Activated CD8-positive, alpha-beta memory T cell treated with anti-CD3 and anti-CD28 coated beads for 36 hours (primary cell): Measurements from ENCODE around the gene PIP5K1A. TPM values are rescaled to one million over a fixed set of nuclear protein-coding genes. Genes with fewer than 3 reads are reported as not detected.

Source experiments
- CTCF ChIA-PET: fragments of 350-600 bp; sonication (Branson Sonifier 250); formaldehyde crosslinking; loops from one replicate; lab custom pipeline; 2021; ENCODE audit warnings: antibody characterized with exemption; lab: Charles Lee
- POLR2A ChIA-PET: fragments of 350-600 bp; sonication (Branson Sonifier 250); formaldehyde crosslinking; loops from one replicate; lab custom pipeline; 2021; ENCODE audit warnings: antibody characterized with exemption; lab: Charles Lee
- total RNA-seq, 2 experiments: library from RNA; stranded (reverse); gene quantifications; one replicate each; pipeline ENCODE4 v1.2.3, GENCODE V29; 2021

Gene PIP5K1A, protein sequence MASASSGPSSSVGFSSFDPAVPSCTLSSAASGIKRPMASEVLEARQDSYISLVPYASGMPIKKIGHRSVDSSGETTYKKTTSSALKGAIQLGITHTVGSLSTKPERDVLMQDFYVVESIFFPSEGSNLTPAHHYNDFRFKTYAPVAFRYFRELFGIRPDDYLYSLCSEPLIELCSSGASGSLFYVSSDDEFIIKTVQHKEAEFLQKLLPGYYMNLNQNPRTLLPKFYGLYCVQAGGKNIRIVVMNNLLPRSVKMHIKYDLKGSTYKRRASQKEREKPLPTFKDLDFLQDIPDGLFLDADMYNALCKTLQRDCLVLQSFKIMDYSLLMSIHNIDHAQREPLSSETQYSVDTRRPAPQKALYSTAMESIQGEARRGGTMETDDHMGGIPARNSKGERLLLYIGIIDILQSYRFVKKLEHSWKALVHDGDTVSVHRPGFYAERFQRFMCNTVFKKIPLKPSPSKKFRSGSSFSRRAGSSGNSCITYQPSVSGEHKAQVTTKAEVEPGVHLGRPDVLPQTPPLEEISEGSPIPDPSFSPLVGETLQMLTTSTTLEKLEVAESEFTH
- 10 to 100 TPM; 74.7 to 78.6 TPM for total RNA-seq

DNA sequence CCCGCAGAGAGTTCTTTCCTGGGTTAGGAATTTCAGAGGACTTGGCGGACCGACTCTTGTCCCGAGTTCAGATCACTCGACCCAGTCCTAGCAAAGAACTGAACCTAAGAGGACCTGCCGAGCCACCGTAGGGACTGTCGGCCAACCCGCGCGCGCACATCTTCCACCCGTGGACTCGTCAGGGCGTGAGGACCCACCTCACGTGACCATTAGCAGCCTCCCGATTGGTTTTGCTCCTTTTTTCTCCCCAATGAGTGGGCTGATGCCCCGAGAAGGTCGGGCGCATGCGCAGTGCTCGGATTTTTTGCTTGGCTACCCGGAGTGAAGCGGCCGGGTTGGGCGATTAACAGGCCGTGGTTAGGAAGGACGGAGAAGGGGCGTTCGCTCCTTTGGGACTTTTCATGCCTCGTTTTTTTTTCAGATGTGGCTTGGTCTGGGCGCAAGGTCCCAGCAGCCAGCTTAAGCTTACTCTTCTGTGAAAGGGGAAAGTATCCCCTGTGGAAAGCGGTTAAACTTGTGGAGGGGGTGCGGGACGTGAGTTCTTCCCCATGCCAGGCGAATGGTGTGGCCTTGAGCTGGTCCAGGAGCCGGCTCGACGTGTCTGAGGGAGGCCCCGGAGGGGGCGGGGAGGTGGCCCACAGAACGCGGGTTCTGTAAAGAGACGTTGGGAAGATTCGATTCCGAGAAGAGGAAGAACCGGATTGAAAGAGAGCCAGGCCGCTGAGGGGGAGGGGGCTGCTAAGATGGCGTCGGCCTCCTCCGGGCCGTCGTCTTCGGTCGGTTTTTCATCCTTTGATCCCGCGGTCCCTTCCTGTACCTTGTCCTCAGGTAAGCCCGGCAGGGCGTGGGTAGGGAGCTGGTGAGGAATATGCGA is at the start of gene PIP5K1A:
PIP5K1A (plus strand) TSS at position 299 of the 874 bp plus-strand sequence; CDS start at position 744, 445 bp downstream.
- ChIA-PET CTCF (interaction anchor here (1.0 to 1.2 kb wide), 4 partner anchors 9 to 242 kb away, joined by 3 to 4 read pairs (median 3); no protein-coding TSS in a partner anchor), POLR2A (interaction anchor here (0.6 to 1.4 kb wide), 4 partner anchors 9 to 57 kb away, joined by 3 to 7 read pairs (median 4); partner anchors contain the start of genes PSMD4 and VPS72)

DNA sequence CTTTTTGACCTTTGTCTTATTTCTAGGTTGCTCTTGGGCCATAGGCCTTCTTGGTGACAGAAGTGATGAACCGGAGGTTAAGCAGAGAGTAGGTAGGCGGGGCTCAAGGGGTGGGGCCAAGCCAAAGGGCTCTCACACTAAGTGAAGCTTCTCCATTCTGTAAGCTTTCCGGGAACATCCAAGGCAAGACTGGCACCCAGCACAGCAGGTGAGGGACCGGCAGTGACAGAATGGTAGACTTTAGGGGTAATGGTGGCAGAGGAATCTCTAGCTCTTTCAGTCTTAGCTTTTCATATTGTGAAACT is 41.9 kb upstream of the PIP5K1A start, which contains the start of gene TNFAIP8L2:
TNFAIP8L2 (plus strand) TSS at position 135 of the 305 bp plus-strand sequence. CDS start 2,049 bp downstream, outside the sequence.
- CTCF ChIA-PET = interaction anchor here (0.5 to 8.7 kb wide), 13 partner anchors 9 to 132 kb away, joined by 3 to 84 read pairs (median 5); partner anchors contain the start of genes CDC42SE1, GABPB2, LYSMD1 and SCNM1
- POLR2A ChIA-PET = interaction anchor here (0.9 to 1.9 kb wide), 5 partner anchors 9 to 85 kb away, joined by 3 to 9 read pairs (median 4); partner anchors contain the start of gene VPS72

DNA sequence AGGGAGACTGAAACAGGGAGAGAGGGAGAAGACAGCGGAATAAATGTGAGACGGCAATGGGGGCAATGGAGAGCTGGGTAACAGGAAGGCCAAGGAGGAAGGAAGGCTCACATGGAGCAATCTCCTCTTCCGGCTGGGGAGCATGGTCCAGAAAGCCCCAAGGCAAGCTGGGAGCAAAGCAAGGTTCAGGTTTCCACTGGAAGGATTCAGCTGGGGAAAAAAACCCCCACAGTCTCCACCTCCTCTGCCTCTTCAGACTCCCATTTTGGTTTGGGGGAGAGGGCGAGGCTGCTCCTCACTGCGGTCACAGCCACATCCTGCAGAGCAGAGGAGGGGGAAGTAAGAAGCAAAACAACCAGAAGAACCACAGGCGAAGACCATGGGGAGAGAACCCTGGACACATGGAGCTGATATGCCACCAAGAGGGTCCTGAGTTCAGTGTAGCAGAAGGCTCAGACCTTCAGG is 41.3 kb upstream of the PIP5K1A start:
- POLR2A ChIA-PET = interaction anchor here (0.9 to 1.9 kb wide), 6 partner anchors 8 to 86 kb away, joined by 3 to 9 read pairs (median 4); partner anchors contain the start of gene VPS72
- CTCF ChIA-PET = interaction anchor here (0.5 to 8.7 kb wide), 16 partner anchors 8 to 132 kb away, joined by 3 to 84 read pairs (median 4); partner anchors contain the start of genes CDC42SE1, GABPB2, LYSMD1 and SCNM1

DNA sequence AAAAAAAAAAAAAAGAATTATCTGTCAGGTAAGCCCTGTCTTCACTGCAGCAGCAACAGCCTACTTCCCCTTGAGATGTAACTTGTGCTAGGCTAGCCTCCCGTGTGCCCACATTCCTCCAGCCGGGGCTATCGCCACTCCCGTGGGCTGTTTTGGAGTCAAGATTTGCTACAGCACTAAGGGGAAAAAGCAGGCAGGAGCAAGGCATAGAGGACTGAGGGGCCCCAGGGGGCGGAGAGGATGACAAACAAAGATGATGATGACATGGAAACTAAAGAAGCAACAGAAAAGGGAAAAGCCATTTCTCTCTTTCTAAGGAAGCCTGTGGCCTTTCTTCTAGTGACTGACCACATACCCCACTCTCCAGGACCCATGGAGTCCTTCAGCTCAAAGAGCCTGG is 40.0 kb upstream of the PIP5K1A start:
- POLR2A ChIA-PET = interaction anchor here (0.5 kb wide), 1 partner anchor 311 kb away, joined by 7 read pairs; no protein-coding TSS in a partner anchor

DNA sequence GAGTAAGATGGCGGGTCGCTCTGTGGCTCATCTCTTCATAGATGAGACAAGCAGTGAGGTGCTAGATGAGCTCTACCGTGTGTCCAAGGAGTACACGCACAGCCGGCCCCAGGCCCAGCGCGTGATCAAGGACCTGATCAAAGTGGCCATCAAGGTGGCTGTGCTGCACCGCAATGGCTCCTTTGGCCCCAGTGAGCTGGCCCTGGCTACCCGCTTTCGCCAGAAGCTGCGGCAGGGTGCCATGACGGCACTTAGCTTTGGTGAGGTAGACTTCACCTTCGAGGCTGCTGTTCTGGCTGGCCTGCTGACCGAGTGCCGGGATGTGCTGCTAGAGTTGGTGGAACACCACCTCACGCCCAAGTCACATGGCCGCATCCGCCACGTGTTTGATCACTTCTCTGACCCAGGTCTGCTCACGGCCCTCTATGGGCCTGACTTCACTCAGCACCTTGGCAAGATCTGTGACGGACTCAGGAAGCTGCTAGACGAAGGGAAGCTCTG is 39.6 kb upstream of the PIP5K1A start:
- ChIA-PET CTCF (interaction anchor here (0.8 to 8.7 kb wide), 3 partner anchors 38 to 134 kb away, joined by 3 to 84 read pairs (median 3); no protein-coding TSS in a partner anchor), POLR2A (no interaction called here)

More for the DNA sequence above, 40.0 kb upstream of the PIP5K1A start:
- CTCF ChIA-PET = interaction anchor here (0.7 to 8.7 kb wide), 5 partner anchors 24 to 134 kb away, joined by 3 to 84 read pairs (median 4); no protein-coding TSS in a partner anchor

DNA sequence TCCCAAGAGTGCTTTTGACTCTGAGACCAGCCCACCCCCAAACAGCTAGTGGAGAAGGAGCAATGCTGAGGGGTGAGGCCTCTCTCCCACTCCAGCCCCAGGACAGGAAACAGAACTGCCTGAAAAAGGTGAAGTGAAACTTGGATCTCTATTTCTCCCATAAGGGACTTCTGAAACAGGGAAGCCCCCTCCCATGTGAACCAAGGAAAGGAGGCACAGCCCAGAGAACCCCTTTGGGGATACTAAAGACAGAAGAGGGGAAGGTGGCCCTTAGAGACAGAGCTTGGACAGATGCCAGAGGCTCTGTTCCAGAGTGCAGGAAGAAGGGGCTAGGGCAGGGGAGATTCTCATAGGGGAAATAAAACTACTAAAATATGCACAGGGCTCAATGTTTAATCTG is 39.0 kb upstream of the PIP5K1A start:
- CTCF ChIA-PET = interaction anchor here (0.8 to 8.7 kb wide), 3 partner anchors 37 to 135 kb away, joined by 3 to 84 read pairs (median 3); no protein-coding TSS in a partner anchor
- POLR2A ChIA-PET = no interaction called here

DNA sequence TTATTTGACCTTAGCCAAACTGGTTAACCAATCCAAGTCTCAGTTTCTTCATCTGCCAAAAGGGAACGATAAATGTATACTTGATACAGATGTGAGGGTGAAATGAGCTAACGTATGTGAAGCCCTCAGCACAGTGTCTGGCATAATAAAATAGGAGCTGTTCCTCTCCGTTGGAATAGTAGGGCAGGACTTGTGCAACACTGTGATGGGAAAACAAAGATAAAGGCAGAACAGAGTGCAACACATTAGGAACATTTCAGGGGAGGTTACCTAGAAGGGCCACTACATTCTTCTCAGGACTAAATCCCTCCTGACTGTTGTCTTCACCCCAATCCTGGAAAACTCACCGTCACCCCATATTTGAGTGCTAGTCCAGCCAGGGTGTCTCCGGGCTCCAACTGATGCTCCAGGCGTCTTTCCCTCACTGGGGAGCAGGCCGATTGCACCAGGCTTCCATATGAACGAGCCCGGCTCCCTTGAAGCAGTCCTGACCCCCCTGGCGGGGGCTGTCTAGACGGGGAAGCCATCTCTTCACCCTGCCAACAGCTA is 33.5 kb upstream of the PIP5K1A start:
- CTCF ChIA-PET = interaction anchor here (0.6 to 1.2 kb wide), 4 partner anchors 16 to 139 kb away, joined by 3 read pairs; no protein-coding TSS in a partner anchor
- POLR2A ChIA-PET = interaction anchor here (0.9 kb wide), 1 partner anchor 8 kb away, joined by 3 read pairs; no protein-coding TSS in a partner anchor

DNA sequence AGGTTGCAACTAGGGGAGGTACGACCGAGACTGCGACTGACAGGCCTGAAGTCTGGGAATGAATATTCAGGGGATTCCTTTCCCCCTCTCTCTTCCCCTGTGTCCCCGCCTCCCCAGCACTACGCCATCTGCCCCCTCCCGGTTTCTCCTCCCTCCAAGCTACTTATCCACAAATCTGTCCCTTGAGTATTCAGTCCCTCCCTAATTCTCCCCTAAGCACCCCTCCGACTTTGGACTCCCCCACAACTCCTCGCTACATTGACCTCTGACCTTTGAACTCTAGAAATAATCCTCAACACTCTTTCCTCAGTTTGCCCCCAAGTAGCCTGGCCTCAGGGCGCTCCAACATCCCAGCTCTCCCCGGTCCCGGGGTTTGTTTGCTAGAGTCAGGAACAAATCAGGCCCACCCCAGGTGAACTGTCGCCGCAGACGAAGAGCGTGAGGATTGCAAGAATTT is 33.0 kb upstream of the PIP5K1A start:
- POLR2A ChIA-PET = interaction anchor here (0.9 kb wide), 1 partner anchor 8 kb away, joined by 3 read pairs; no protein-coding TSS in a partner anchor
- CTCF ChIA-PET = interaction anchor here (0.6 to 1.2 kb wide), 3 partner anchors 16 to 140 kb away, joined by 3 read pairs; no protein-coding TSS in a partner anchor

DNA sequence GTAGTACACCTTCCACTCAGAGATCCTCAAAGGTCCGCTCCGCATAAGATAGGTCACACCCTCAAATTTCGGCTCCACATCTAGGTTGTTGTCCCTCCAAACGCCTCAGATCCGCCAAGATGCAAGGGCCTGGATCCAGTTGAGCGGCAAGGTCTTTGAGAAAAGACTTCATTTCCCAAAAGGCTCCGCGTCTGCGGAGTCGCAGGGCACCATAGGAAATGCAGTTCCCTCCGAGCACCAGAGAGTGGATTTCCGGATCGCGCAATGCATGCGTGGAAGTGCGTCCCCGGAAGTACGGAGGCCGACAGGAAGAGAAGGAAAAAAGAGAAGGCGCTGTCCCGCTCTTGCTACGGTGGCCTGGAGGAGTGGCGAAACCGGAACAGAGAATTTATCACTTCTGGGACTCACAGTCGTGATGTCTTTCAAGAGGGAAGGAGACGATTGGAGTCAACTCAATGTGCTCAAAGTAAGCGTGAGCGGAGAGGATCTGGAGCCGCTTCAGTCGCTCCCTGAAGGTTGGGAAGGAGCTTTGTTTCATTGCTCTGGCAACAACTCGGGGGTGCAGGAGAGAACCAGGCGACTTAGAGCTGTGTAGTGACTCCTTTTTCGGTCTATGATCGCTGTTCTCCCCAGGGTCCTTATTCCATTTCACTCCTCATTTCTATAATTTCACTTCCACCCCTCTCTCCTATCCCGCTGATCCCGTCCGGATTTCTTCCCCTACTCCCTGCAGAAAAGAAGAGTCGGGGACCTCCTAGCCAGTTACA is 32.4 kb upstream of the PIP5K1A start, which contains the start of the genes LYSMD1 and SCNM1:
LYSMD1 (minus strand) TSS at position 165 of the 767 bp plus-strand sequence. CDS start 644 bp downstream, outside the sequence.
SCNM1 (plus strand) TSS at position 407 of the 767 bp plus-strand sequence; CDS start at position 416, 9 bp downstream.
- ChIA-PET CTCF (interaction anchor here (0.6 to 1.4 kb wide), 4 partner anchors 9 to 119 kb away, joined by 3 to 11 read pairs (median 3); no protein-coding TSS in a partner anchor), POLR2A (interaction anchor here (0.9 kb wide), 1 partner anchor 24 kb away, joined by 3 read pairs; the partner anchor contains the start of gene VPS72)

DNA sequence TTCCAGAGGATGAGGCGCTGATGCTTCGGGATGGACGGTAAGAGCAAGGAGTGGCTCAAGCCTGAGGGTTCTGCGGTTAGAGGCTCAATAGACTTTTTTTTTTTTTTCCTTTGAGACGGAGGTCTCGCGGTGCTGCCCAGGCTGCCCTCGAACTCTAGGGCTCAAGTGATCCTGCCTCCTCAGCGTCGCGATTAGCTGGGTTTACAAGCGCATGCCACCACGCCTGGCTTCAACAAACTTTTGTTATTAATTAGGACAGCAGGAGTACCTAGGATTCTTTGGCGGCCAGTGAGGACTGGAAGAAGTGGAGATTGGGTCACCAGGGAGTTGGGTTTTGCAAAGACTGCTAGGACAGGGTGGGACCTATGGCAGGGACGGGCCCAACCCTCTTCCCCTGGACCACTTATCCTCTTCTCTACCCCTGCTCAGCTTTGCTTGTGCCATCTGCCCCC is 31.8 kb upstream of the PIP5K1A start:
- ChIA-PET POLR2A (interaction anchor here (0.7 to 0.9 kb wide), 2 partner anchors 23 to 111 kb away, joined by 3 read pairs; partner anchors contain the start of gene VPS72), CTCF (interaction anchor here (0.5 to 1.4 kb wide), 3 partner anchors 10 to 906 kb away, joined by 3 to 11 read pairs (median 3); no protein-coding TSS in a partner anchor)

DNA sequence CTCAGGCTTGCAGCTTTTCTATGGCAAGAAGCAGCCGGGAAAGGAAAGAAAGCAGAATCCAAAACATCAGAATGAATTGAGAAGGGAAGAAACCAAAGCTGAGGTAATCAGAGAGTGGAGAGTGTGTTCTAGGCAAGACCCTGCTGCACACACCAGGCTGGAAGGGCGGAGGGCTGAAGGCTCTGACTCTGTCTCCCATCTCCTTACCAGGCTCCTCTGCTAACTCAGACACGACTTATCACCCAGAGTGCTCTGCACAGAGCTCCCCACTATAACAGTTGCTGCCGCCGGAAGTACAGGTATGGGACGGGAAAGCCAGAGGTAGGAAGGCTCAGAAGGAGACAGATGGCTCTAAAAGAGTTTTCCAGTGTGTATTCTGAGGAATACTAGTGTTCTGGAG is 31.2 kb upstream of the PIP5K1A start:
- ChIA-PET POLR2A (interaction anchor here (0.7 kb wide), 1 partner anchor 110 kb away, joined by 3 read pairs; no protein-coding TSS in a partner anchor), CTCF (interaction anchor here (0.5 to 1.4 kb wide), 4 partner anchors 10 to 906 kb away, joined by 3 to 11 read pairs (median 4); no protein-coding TSS in a partner anchor)

DNA sequence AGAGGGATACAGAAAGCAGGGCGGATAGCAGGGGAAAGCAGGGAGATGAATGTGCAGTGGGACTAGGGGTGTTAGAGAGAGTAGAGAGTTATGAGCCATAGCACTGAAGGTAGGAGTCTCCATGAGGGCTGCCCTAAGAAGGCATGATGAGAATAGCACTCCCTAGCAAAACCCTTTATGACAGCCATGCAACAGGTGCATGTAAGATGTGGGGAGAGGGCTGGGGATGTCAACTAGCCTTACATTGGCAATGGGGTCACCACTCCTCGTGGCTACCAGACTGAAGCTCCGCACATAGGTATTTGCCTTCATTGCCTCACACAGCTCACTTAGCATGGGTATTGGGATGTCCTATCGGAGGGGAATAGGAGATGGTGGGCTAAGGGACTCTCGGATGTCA is 27.2 kb upstream of the PIP5K1A start:
- CTCF ChIA-PET = interaction anchor here (1.0 kb wide), 1 partner anchor 24 kb away, joined by 3 read pairs; no protein-coding TSS in a partner anchor
- POLR2A ChIA-PET = interaction anchor here (0.5 to 0.7 kb wide), 2 partner anchors 48 to 932 kb away, joined by 3 read pairs; no protein-coding TSS in a partner anchor

DNA sequence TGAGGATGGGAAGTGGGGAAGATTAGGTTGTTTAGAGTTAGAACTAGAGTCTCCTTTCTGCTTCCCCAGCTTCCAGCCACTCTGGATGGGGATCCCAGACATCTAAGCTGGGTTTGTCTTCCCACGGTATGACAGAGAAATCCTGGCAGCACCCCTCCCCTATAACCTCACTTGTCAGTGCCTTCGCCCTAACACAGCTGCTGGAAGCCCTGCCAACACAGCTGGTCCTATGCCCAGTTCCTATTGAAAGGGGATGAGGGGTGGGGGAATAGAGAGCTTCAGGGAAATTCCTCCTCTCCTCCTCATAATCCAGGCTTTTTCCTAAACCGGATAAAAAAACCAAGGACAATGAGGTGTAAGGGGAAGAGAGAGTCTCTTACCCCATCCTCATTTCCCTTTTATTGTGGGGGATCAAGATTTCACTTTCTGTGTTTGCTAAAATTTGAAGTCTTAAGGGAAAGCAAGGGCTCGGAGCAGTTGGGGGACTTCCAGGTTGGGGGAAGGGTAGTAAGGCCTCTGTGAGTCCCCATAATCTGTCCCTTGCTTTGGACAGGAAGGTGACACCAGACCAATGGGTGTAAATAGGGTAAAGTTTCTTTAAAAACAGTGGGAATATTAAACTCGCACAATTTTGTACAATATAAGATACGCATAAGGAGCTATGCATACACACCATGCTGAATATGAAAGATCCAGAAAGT is 23.2 kb upstream of the PIP5K1A start:
- POLR2A ChIA-PET = interaction anchor here (0.5 kb wide), 1 partner anchor 64 kb away, joined by 3 read pairs; no protein-coding TSS in a partner anchor
- CTCF ChIA-PET = interaction anchor here (0.6 kb wide), 1 partner anchor 20 kb away, joined by 4 read pairs; no protein-coding TSS in a partner anchor

DNA sequence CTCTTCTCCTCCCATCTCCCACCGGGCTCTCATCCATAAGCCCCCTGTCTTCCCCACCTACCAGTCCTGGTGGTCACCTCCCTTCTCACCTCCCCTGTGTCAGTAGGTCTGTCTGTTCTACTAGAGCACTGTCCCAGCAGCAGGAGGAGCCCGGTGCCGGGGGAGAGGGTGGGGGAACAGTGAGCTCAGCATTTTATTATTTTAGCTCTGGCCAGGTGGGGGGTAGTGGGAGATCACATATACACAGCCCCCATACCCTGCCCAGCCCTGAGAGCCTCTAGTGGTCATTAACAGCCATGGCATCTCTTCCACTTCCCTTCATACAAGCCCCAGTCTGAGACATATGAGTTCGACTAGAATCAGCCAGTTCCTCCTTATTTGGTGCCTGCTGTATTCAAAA is 22.5 kb upstream of the PIP5K1A start, which contains the start of gene TMOD4:
TMOD4 (minus strand) TSS at position 119 of the 400 bp plus-strand sequence. CDS start 1,106 bp downstream, outside the sequence.
- POLR2A ChIA-PET = no interaction called here
- CTCF ChIA-PET = no interaction called here
